K562 (cell line): ENCODE results near the gene ACOT7. TPM values are rescaled to one million over a fixed set of nuclear protein-coding genes. Genes with fewer than 3 reads are reported as not detected.

Experiments used
- CBX3 ChIP-seq, 2 experiments: IDR thresholded peaks; 1 replicate in 1 of 2; 2 replicates in 1 of 2; pipeline ENCODE4 v1.6.1; 2012; ENCODE audit warnings: inconsistent platforms in 2 of 2, low read length in 2 of 2, borderline replicate concordance in 1 of 2, control low read depth in 1 of 2
- FOSL1 ChIP-seq: fragments of 200-800 bp; sonication (Bioruptor generic); conservative IDR thresholded peaks from 2 replicates; pipeline ENCODE4 v1.6.1; 2016; ENCODE audit warnings: missing genetic modification characterization, missing compliant biosample characterization
- HNRNPUL1 ChIP-seq: fragments of 200-400 bp; formaldehyde crosslinking; IDR thresholded peaks from 2 replicates; pipeline ENCODE4 v1.6.1; 2017; ENCODE audit warnings: low read length
- MCM2 ChIP-seq: fragments of 450-650 bp; IDR thresholded peaks from 2 replicates; pipeline ENCODE4 v1.6.1; 2017; ENCODE audit warnings: low read depth, mild to moderate bottlenecking
- MEF2A ChIP-seq: IDR thresholded peaks from 2 replicates; pipeline ENCODE4 v1.6.1; 2011; ENCODE audit warnings: low read depth, mild to moderate bottlenecking, low read length, moderate library complexity; ENCODE audit not compliant: control insufficient read depth
- MNT ChIP-seq, 2 experiments: fragments of 450-650 bp; conservative IDR thresholded peaks; 2 replicates each; pipeline ENCODE4 v1.6.1; 2017; ENCODE audit warnings: mild to moderate bottlenecking in 2 of 2, moderate library complexity in 2 of 2
- POLR2H ChIP-seq: IDR thresholded peaks from 2 replicates; pipeline ENCODE4 v1.6.1; 2016; ENCODE audit warnings: missing genetic modification characterization, low read depth, mild to moderate bottlenecking, control low read depth, missing compliant biosample characterization, moderate library complexity
- POLR3G ChIP-seq: IDR thresholded peaks from 2 replicates; pipeline ENCODE4 v1.6.1; 2011; ENCODE audit not compliant: insufficient read length, insufficient replicate concordance; ENCODE audit errors: extremely low read depth
- PRMT5 ChIP-seq: sonication (generic); formaldehyde crosslinking; IDR thresholded peaks from 2 replicates; pipeline ENCODE4 v1.5.0; 2020; ENCODE audit warnings: missing genetic modification reagents
- ZC3H8 ChIP-seq: fragments of 450-650 bp; IDR thresholded peaks from 2 replicates; pipeline ENCODE4 v1.6.1; 2017
- ZNF184 ChIP-seq: sonication (generic); formaldehyde crosslinking; IDR thresholded peaks from 2 replicates; pipeline ENCODE4 v1.5.0; 2020; ENCODE audit warnings: missing genetic modification reagents
- polyA plus RNA-seq, 8 experiments: library from polyadenylated mRNA; depleted of rRNA in 4 of 8; stranded (reverse) in 5 of 8; unstranded in 3 of 8; fragments of >200 nt; fragmentation: Nextera tagmentation in 2 of 8; fragmentation: Illumina TruSeq in 1 of 8; extraction: Ambion mirVana in 2 of 8; extraction: Trizol in 1 of 8; gene quantifications; 2 replicates each; pipeline versions ENCODE4 v1.2.1 to v1.2.3, GENCODE V29; 2011 to 2014; ENCODE audit warnings: inconsistent platforms in 1 of 8, missing spikeins in 1 of 8
- total RNA-seq, 7 experiments: library from RNA; depleted of rRNA in 6 of 7; stranded (reverse); fragments of >200 nt in 6 of 7; fragmentation: Illumina TruSeq in 2 of 7; extraction: Trizol in 2 of 7; gene quantifications; 2 replicates each; pipeline versions ENCODE4 v1.2.1 to v1.2.3, GENCODE V29; 2011 to 2021; ENCODE audit warnings: low replicate concordance in 1 of 7
- TF ChIP-seq, protein P1 (sequence below), 2 experiments: fragments of 150-350 bp in 1 of 2; IDR thresholded peaks; 2 replicates each; pipeline ENCODE4 v1.6.1; 2012 to 2016; ENCODE audit warnings: low read depth in 2 of 2, low read length in 2 of 2, mild to moderate bottlenecking in 1 of 2, moderate library complexity in 1 of 2
- TF ChIP-seq, protein P2 (sequence below): fragments of 250-450 bp; sonication (Bioruptor Pico); IDR thresholded peaks from 2 replicates; pipeline ENCODE4 v1.4.0; 2020
- TF ChIP-seq, protein P3 (sequence below): fragments of 450-650 bp; formaldehyde crosslinking; IDR thresholded peaks from 2 replicates; pipeline ENCODE4 v1.4.0; 2020; ENCODE audit warnings: mild to moderate bottlenecking

The ACOT7 gene
- total and polyA plus RNA-seq, 9 of the 15 experiments (the other 6 are each of a cell fraction or from before 2014, with no cell fraction given), result 7.0 to 92.6 (median 37.2) TPM

DNA sequence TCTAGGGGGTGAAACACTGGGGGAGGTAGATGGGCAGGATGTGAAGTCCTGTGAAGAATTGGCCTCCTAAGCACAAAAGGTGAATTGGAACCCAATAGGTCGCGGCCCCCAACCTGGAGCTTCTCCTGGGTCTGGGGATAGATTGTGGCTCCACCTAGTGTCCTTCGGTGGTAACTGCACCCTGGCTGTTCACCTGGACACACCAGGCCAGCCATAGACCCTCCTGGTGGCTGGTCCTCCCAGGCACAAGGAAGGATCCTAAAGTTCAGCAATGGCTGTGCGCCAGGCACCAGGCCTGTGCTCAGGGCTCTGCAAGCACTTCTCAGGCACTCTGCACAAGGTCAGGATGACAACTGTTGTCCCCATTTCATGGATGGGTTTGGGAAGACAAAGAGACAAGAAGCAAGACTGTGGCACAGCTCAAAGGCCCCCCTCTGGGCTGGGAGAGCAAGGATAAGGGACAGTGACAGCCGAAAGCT lies 44.5 kb upstream of the ACOT7 start (continued):
- TF ChIP-seq MEF2A (no peak), PRMT5 (CRISPR knock-in tag) (no peak), POLR3G (no peak), FOSL1 (tag) (no peak), ZNF184 (no peak), HNRNPUL1 (no peak), ZC3H8 (no peak), POLR2H (tag) (no peak), CBX3 (IDR thresholded peaks at IDR 0.05; ENCODE audit: borderline replicate concordance in 1 of 2, low read length in 2 of 2) (0 out of 3 replicates have a peak, but pooled peaks of 1 of the 2 experiments have one; percentile 13), MCM2 (no peak), MNT (conservative IDR thresholded peaks at IDR 0.05) (no peak)
- TF ChIP-seq, protein P1, sequence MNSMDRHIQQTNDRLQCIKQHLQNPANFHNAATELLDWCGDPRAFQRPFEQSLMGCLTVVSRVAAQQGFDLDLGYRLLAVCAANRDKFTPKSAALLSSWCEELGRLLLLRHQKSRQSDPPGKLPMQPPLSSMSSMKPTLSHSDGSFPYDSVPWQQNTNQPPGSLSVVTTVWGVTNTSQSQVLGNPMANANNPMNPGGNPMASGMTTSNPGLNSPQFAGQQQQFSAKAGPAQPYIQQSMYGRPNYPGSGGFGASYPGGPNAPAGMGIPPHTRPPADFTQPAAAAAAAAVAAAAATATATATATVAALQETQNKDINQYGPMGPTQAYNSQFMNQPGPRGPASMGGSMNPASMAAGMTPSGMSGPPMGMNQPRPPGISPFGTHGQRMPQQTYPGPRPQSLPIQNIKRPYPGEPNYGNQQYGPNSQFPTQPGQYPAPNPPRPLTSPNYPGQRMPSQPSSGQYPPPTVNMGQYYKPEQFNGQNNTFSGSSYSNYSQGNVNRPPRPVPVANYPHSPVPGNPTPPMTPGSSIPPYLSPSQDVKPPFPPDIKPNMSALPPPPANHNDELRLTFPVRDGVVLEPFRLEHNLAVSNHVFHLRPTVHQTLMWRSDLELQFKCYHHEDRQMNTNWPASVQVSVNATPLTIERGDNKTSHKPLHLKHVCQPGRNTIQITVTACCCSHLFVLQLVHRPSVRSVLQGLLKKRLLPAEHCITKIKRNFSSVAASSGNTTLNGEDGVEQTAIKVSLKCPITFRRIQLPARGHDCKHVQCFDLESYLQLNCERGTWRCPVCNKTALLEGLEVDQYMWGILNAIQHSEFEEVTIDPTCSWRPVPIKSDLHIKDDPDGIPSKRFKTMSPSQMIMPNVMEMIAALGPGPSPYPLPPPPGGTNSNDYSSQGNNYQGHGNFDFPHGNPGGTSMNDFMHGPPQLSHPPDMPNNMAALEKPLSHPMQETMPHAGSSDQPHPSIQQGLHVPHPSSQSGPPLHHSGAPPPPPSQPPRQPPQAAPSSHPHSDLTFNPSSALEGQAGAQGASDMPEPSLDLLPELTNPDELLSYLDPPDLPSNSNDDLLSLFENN (IDR thresholded peaks at IDR 0.05; ENCODE audit: low read depth in 2 of 2, low read length in 2 of 2), result no peak
- TF ChIP-seq, protein P2, sequence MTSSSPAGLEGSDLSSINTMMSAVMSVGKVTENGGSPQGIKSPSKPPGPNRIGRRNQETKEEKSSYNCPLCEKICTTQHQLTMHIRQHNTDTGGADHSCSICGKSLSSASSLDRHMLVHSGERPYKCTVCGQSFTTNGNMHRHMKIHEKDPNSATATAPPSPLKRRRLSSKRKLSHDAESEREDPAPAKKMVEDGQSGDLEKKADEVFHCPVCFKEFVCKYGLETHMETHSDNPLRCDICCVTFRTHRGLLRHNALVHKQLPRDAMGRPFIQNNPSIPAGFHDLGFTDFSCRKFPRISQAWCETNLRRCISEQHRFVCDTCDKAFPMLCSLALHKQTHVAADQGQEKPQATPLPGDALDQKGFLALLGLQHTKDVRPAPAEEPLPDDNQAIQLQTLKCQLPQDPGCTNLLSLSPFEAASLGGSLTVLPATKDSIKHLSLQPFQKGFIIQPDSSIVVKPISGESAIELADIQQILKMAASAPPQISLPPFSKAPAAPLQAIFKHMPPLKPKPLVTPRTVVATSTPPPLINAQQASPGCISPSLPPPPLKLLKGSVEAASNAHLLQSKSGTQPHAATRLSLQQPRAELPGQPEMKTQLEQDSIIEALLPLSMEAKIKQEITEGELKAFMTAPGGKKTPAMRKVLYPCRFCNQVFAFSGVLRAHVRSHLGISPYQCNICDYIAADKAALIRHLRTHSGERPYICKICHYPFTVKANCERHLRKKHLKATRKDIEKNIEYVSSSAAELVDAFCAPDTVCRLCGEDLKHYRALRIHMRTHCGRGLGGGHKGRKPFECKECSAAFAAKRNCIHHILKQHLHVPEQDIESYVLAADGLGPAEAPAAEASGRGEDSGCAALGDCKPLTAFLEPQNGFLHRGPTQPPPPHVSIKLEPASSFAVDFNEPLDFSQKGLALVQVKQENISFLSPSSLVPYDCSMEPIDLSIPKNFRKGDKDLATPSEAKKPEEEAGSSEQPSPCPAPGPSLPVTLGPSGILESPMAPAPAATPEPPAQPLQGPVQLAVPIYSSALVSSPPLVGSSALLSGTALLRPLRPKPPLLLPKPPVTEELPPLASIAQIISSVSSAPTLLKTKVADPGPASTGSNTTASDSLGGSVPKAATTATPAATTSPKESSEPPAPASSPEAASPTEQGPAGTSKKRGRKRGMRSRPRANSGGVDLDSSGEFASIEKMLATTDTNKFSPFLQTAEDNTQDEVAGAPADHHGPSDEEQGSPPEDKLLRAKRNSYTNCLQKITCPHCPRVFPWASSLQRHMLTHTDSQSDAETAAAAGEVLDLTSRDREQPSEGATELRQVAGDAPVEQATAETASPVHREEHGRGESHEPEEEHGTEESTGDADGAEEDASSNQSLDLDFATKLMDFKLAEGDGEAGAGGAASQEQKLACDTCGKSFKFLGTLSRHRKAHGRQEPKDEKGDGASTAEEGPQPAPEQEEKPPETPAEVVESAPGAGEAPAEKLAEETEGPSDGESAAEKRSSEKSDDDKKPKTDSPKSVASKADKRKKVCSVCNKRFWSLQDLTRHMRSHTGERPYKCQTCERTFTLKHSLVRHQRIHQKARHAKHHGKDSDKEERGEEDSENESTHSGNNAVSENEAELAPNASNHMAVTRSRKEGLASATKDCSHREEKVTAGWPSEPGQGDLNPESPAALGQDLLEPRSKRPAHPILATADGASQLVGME, result no peak
- TF ChIP-seq, protein P3, sequence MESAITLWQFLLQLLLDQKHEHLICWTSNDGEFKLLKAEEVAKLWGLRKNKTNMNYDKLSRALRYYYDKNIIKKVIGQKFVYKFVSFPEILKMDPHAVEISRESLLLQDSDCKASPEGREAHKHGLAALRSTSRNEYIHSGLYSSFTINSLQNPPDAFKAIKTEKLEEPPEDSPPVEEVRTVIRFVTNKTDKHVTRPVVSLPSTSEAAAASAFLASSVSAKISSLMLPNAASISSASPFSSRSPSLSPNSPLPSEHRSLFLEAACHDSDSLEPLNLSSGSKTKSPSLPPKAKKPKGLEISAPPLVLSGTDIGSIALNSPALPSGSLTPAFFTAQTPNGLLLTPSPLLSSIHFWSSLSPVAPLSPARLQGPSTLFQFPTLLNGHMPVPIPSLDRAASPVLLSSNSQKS, result no peak
